Measurements from ENCODE around the gene CALML6.

DNA sequence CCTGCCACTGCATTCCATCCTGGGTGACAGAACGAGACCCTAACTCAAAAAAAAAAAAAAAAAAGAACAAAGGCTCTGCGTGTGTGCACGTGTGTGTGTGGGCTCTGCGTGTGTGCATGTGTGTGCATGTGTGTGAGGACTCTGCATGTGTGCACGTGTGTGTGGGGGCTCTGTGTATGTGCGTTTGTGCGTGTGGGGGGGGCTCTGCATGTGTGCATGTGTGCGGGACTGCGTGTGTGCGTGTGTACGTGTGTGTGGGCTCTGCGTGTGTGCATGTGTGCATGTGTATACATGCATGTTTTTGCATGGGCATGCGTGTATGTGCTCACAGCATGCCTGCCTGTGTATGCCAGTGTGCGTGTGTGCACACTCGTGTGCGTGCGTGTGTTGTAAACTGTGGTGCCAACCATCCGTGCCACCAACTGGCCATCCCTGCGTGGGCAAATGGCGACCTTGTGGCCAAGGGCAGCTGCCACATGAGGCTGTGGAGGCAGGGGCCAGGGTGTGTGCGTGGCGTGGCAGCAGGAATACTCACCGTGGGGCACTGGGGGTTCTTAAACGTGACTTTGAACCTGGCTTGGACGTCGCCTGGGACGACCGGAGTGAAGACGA, 30.8 kb downstream of the CALML6 start:
- TF ChIP-seq, protein P1, sequence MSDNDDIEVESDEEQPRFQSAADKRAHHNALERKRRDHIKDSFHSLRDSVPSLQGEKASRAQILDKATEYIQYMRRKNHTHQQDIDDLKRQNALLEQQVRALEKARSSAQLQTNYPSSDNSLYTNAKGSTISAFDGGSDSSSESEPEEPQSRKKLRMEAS (IDR thresholded peaks at IDR 0.05): no peak
- TF ChIP-seq, protein P2, sequence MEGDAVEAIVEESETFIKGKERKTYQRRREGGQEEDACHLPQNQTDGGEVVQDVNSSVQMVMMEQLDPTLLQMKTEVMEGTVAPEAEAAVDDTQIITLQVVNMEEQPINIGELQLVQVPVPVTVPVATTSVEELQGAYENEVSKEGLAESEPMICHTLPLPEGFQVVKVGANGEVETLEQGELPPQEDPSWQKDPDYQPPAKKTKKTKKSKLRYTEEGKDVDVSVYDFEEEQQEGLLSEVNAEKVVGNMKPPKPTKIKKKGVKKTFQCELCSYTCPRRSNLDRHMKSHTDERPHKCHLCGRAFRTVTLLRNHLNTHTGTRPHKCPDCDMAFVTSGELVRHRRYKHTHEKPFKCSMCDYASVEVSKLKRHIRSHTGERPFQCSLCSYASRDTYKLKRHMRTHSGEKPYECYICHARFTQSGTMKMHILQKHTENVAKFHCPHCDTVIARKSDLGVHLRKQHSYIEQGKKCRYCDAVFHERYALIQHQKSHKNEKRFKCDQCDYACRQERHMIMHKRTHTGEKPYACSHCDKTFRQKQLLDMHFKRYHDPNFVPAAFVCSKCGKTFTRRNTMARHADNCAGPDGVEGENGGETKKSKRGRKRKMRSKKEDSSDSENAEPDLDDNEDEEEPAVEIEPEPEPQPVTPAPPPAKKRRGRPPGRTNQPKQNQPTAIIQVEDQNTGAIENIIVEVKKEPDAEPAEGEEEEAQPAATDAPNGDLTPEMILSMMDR (IDR thresholded peaks at IDR 0.05; ENCODE audit: control extremely low read depth in 1 of 3, insufficient read depth in 1 of 3, low read depth in 1 of 3, low read length in 3 of 3): no peak
- TF ChIP-seq TAF1 (IDR thresholded peaks at IDR 0.05; ENCODE audit: low read depth, low read length) (no peak), EP300 (IDR thresholded peaks at IDR 0.05; ENCODE audit: borderline replicate concordance in 1 of 2, low read depth in 2 of 2, low read length in 2 of 2) (no peak), POLR2A (IDR thresholded peaks at IDR 0.05; ENCODE audit: control extremely low read depth in 1 of 2, low read depth in 2 of 2, low read length in 2 of 2) (no peak), RBBP5 (IDR thresholded peaks at IDR 0.05; ENCODE audit: borderline replicate concordance, low read depth, low read length) (no peak), GABPA (IDR thresholded peaks at IDR 0.05; ENCODE audit: borderline replicate concordance, insufficient read depth, low read length) (no peak), EZH2 (IDR thresholded peaks at IDR 0.05; ENCODE audit: low read depth, low read length, severe bottlenecking) (no peak), POLR2AphosphoS5 (IDR thresholded peaks at IDR 0.05; ENCODE audit: low read depth, low read length) (no peak), ZNF274 (IDR thresholded peaks at IDR 0.05; ENCODE audit: borderline replicate concordance, extremely low read depth, low read length) (no peak), RFX5 (IDR thresholded peaks at IDR 0.05; ENCODE audit: borderline replicate concordance, low read depth, low read length) (no peak), SRF (IDR thresholded peaks at IDR 0.05; ENCODE audit: low read depth, low read length) (no peak), GTF2F1 (IDR thresholded peaks at IDR 0.05; ENCODE audit: borderline replicate concordance, low read depth, low read length) (no peak)
